ENCODE results near the gene CACNA1G.

Gene CACNA1G

DNA sequence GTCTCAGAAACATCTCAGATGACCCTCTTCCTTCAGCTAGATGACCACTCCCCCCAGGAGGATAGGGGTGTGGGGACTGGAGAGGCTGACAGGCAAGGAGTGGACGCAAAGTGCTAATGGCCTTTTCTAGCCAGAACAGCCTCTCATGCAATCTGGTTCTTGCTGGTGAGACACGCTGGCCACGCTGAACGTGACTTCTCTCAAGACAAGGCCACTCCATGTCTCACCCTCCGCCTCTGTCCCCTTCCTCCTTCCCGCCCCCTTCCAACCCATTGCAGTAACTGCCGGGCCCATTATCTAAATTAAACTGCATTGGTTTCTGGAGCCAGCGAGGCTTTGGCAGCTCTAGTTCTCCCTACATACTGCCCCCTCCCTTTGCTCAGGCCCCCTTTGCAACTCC is 9.5 kb downstream of the CACNA1G start:
- DNase-seq: no peak

DNA sequence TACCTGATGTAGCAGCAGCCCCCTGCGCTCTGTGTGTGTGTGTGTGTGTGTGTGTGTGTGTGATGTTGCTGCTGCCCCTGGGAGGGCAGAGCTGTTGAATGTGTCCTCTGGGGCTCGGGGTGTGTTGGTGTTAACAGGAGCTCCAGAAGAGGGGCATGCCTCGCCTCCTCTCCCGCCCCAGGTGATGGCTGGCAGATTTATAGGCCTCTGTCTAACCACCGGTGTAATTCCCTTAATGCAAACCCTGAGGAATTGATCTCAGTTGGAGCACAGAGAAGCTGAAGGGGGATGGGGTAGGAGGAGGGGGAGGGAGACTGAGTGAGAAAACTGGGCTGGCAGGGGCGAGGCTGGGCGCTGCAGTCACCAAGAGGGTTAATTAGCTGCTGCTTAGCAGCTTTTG is 10.0 kb downstream of the CACNA1G start:
- no peak for DNase-seq

DNA sequence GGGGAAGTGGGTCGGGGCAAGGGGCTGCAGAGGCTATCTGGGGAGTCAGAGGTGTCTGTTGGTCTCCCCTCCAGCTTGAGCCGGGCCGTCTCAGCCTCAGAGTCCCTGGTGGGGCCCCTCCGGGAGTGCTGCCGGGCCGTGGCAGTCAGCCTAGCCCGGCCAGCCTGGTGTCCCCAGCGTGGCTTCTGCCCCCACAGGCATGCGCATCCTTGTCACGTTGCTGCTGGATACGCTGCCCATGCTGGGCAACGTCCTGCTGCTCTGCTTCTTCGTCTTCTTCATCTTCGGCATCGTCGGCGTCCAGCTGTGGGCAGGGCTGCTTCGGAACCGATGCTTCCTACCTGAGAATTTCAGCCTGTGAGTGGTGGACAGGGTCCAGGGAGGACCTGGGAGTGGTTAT is 11.2 kb downstream of the CACNA1G start:
- DNase-seq: no peak

DNA sequence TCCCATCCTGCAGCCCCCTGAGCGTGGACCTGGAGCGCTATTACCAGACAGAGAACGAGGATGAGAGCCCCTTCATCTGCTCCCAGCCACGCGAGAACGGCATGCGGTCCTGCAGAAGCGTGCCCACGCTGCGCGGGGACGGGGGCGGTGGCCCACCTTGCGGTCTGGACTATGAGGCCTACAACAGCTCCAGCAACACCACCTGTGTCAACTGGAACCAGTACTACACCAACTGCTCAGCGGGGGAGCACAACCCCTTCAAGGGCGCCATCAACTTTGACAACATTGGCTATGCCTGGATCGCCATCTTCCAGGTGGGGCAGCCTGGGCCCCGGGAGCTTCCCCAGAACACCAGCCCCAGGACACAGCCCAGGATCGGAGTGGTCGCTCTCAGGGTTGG is 12.0 kb downstream of the CACNA1G start:
- DNase-seq: no peak

DNA sequence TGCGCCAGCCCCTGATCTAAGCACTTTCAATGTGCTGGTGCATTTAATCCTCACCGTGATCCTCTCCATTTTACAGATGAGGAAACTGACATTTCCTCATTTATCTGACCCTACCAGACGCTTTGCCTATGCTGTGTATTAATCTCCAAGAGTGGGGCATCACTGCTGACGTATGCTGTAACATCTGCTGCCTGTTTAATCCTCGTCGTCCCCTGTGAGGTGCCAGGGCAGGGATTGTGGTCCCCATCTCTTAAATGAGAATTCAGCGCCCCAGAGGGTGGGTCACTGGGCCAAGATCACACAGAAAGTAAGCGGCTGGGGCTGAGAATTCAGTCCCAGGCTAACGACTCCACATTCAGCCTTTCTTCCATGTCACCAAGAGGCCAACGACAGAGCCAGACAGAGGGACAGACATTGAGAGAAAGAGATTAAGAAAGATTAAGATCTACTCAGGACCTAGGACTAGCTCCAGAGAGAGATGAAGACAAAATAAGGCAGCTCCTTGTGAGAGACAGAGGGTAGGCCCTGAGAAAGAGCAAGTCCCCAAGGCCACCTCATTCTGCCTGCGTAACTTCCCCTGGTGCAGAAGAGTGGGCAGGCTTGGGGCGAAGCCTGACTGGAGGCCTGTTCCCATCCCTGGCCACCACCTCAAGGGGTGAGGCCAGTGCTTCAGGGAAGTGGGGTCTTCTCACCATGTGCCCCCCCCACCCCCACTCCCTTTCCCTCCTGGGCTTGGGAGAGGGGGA is 13.5 kb downstream of the CACNA1G start:
- no peak for DNase-seq

DNA sequence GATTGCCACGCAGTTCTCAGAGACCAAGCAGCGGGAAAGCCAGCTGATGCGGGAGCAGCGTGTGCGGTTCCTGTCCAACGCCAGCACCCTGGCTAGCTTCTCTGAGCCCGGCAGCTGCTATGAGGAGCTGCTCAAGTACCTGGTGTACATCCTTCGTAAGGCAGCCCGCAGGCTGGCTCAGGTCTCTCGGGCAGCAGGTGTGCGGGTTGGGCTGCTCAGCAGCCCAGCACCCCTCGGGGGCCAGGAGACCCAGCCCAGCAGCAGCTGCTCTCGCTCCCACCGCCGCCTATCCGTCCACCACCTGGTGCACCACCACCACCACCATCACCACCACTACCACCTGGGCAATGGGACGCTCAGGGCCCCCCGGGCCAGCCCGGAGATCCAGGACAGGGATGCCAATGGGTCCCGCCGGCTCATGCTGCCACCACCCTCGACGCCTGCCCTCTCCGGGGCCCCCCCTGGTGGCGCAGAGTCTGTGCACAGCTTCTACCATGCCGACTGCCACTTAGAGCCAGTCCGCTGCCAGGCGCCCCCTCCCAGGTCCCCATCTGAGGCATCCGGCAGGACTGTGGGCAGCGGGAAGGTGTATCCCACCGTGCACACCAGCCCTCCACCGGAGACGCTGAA is 15.2 kb downstream of the CACNA1G start:
- peak in 1 of 2 experiments; percentile 24 for DNase-seq

DNA sequence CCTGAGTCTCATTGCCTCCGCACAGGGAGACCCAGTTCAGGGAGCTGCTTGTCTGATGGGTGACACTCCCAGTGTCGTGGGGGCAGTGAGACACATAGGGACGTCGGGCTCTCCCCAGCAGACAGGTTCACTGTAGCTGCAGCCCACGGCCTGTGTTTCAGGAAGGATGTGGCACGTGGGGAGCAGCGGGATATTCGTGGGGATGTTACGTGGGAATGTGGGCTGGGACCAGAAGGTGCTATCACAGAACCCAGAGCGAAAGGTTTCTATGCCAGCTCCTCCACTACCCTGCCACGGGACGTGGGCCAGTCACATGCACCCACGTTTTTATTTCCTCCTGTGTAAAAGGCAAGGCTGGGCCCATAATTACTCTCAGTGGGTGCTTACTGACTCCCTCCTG is 16.3 kb downstream of the CACNA1G start:
- DNase-seq: no peak

DNA sequence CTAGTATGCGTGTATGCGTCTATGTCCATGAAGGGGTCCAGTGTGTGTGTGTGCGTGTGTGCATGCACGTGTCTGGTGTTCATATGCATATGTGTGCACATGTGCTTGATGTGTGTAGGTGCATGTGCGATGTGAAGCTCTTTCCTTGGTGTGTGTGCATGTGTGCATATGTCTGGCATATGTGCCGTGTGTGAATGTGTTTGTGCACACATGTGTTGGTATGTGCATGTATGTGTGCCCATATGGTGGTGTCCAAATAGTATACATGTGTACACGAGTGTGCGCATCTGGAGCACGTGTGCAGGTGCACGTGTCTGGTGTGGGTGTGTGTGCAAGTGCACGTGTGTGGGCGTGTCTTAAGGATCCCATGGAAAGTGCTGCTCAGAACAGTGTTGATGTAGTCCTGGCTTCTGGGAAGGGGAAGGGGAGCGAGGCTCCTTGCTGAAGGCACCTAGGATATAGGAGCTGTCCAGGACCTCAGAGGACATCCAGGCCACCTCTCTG is 17.0 kb downstream of the CACNA1G start:
- no peak for DNase-seq

DNA sequence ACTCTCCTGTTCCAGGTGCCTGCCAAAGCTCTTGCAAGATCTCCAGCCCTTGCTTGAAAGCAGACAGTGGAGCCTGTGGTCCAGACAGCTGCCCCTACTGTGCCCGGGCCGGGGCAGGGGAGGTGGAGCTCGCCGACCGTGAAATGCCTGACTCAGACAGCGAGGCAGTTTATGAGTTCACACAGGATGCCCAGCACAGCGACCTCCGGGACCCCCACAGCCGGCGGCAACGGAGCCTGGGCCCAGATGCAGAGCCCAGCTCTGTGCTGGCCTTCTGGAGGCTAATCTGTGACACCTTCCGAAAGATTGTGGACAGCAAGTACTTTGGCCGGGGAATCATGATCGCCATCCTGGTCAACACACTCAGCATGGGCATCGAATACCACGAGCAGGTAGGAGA is 17.7 kb downstream of the CACNA1G start:
- no peak for DNase-seq

DNA sequence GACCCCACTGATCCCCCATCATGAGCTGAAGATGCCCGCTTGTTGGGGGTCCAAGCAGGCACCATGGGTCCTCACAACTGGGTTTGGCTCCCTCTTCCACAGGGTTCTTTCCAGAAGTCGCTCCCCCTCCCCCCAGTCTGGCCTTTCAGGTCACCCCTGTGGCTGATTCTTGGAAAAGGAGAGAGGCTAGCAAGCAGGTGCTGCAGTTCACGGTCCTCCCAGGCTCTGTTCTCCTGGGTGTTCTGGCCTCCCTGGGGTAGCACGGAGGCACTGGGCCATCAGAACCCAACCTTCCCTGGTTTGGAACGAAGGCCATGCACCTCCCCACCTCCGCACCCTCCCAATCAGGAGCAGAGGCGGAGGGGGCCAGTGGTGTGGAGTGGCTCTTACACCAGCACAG is 18.9 kb downstream of the CACNA1G start:
- no peak for DNase-seq

DNA sequence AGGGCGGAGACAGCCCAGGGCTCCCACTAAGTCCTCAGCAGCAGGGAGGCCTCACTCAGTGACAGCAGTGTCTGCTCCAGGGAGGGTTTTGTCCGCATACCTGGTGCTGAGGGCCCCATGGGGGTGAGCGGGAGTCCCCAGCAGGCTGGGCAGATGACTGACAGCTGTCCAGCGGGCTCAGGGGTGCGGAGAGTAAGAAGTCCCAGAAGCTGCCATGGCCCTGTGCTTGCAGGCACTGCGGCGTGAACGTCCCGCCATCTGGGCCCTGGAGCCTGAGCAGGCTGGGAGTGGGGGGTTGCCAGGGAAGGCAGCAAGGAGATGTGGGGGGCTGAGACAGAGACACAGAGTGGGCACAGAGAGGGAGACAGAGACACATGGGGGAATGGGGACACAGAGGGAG is 20.1 kb downstream of the CACNA1G start:
- no peak for DNase-seq

DNA sequence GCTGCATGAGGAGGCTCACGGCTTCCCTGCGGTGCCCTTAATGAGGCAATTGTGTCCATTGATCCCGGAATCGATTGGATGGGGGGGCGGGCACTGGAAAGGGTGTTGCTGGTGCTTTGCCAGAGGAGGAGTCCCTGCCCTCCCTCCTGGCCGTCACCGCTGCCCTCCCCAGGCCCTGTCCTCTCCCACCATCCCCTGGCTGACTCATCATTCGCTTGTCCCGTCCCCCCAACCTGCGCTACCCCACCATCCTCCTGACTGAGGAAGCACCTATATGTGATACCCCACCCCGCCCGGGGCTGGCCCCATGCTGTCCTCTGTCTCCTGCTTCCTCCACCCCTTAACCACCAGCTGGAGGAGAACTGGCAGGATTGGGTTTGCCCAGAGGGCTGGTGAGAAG is 20.8 kb downstream of the CACNA1G start:
- DNase-seq: no peak

DNA sequence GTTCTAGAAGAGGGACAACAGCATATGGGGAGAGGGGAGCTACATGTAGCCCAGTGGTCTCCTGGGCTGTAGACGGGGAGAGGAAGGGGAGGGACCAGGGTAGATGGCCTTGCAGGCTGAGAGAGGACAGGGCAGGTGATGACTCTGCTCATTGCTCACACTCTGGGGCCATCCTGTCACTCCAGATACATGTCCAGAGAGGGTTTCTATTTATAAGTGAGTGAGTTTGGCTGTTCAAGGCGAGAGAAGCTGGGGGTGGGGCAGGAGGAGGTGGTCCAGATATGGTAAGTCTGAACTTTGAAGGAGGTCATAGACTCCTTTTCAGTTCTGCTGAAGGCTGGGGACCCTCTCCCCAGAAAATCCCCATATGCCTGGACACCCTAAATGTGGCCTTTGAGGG is 22.2 kb downstream of the CACNA1G start:
- no peak for DNase-seq

DNA sequence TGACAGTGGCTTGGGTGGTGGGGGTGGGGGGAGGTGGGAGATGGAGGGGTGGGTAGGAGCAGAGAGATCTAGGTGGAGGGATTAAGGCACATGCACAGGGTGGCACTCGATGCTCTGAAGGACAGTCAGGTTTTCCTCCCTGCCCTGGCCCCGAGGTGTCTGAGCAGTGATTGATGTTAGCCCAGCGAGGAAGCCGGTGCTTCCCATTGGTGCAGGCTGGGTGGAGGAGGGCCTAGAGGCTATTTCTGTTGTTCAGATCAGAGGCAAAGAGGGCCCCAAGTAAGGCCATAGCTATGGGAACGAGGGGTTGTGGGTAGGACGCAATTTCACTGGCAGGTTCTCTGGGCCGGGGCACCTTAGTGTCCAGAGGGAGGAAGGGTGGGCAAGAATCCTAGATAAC is 23.1 kb downstream of the CACNA1G start:
- DNase-seq: no peak

DNA sequence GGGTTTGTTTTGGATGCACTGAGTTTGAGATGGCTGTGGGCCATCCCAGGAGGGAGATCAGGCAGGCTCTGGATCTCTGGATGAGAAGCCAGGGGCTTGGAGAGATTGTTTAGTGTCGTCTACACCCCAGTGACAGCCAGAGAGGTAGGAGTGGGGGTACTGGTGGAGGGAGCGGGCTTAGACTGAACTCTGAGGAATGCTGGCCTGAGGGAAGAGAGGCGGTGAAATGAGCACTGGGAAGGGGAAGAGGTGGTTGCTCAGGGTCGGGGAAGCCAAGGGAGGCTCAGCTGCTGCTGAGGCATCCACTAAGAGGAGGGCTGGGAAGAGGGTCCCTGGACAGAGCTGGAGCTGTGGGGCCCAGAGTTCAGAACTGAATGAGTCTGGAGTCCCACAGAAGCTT is 23.6 kb downstream of the CACNA1G start:
- no peak for DNase-seq

DNA sequence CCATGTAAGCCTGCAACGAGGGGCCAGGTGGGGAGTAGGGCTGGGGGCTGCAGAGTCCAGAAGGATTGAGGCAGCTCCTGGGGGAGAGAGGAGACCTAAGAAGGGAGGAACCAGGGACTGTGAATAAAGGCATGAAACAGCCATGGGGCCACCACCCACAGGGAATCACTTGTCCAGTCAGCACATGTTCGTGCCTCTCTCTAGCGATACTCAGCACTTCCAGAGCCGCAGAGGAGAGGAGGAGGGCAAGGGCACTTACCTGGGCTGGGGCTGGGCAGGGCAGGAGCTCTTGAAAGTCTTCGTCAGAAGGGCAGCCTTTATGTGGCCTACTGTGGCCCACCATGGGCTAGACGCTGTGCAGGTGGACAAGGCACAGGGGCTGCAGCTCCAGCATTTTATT is 24.2 kb downstream of the CACNA1G start:
- DNase-seq: no peak

DNA sequence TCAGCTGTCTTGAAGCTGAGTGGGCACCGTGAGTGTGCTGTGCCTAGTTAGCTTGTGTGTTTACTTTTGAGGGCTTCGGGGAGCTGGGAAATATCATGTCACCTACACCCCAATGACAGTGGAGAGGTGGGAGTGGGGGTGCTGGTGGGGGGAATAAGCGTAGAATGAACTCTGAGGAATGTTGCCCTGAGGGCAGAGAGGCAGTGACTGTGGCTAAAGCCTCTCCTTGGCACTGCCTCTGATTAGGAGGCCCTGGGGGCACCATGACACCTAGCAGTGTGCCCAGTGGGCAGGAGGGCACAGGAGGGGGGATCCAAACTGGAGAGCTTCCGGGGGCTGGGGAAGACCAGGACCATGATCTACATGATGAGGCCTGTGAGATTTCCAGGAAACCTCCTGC is 24.8 kb downstream of the CACNA1G start:
- DNase-seq: no peak

DNA sequence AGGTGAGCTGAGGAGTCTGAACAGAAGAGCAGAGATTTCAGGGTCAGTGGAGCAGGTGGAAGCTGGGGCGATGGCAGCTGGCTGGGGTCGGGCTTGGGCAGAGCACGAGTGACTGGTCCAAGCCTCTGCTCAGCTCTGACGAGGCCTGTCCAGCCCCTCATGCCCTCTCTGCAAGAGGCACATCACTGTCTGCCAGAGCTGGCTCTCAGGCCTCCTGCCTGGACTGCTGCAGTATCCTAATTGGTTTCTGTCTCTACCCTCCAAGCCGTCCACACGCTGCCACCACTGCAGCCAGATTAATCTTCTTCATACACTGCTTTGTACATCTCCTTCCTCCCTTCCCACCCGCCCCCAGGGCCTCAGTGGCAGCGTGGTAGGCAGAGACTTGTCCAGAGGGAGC is 25.4 kb downstream of the CACNA1G start:
- no peak for DNase-seq

DNA sequence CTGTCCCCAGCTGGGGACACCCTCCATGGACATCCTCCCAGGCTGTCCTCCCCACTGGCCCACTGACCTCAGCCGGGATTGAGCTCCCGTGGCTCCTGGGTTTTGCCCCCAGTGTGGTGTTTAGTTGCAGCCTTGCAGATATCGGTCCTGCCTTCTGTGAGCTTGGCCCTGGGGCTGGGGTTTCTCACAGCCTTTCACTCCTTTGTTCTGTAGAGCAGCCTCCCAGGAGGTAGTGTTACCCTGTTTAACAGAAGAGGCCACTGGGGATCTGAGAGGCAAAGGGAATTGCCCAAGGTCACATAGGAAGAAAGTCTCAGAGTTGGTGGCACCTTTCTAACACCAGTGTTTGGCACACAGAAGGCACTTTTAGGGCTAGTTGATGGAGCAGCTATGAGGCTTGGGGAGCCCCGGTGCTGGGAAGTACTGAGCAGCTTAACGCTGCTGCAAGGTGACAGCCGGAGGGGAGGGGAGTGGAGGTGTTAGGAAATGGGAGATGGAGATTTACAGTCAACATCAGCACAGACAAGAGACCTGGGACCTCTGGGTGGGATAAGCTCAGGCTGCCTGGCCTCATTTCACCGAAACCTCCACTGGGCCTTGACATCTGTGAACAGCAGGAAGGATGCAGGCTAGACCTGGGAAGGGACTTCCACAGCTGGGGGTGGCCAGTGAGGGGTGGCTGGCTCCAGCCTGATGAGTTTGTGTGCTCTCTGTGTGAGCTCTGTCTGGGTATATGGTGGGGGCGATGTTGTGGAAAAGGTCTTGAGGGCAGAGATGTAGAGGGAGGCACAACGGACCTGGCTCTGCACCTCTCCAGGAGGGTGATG is 26.1 kb downstream of the CACNA1G start:
- DNase-seq: no peak

DNA sequence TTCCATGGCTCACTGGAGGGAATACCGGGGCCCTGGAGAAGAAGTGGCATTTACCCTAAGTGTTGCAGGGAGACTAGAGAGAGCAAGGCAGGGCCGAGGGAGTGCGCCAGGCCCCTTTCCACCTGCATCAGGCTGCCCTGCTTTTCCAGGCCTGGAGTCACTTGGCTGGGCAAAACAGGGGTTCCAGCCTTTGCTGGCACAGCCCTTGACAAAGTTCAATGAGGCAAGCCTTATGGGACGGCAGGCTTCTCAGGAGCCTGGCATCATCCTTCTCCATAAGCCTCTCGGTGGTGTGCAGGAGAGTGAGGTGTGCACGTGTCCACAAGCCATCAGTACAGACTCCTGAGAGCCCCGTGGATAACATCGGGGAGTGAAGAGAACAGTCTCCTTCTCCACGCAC is 27.1 kb downstream of the CACNA1G start:
- DNase-seq: no peak

DNA sequence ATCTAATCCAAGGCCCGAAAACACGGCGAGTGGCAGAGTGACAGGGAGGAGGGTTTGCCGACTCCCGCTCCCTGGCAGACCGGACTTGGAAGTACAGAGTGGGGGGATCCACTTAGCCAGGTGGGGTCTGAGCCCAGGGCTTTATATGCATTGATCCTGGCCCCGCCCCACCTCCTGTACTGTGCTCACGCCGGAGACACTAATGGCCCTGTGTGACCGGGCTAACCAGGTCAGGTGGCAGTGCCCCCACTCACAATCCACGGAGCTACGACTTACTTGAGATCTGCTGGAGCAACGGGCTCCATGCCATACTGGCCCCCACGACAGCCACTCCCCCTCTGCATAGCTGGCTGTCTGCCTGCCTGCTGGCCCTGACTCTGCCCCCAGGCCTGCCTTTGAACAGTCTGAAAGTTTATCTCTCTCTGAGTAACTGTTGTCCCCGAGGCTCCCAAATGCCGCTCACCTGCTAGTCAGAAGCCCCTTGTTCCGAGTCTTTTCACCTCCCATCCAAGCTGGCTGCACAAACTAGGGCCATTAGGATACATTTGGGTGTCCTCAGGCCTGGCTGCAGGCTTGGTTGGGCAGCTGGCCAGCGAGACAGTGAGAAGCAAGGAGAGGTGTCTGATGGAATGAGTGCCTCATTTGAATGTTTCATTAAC is 28.0 kb downstream of the CACNA1G start:
- no peak for DNase-seq

DNA sequence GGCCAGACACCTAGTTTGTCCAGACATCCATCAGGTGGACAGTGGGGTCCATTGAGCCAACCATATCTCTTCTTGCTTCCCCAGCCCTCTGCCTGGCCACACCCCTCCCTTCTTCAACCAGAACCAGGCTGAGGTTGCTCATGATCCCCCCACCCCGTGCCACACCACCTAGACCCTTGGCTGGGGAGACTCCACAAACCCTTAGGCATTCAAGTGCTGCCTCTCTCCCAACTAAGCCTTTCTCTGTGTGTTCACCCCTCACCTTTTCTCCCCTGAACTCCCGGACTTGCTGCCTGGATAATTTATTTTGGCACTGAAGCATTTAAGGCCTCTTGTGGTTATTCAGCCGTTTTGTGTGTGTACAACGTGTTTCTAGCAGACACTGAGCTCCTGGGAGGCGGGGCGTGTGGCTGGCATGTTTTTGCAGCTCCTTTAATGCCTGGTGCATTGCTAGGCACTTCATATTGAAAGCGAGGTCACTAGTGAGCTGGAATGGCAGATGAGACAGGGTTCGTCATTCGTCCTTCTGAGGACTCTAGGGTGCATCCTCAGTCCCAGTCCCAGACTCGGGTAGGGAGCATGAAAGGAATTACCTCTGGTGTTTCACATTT is 28.7 kb downstream of the CACNA1G start:
- DNase-seq: no peak
